ENCODE results near the gene F13A1. TPM values are rescaled to one million over a fixed set of nuclear protein-coding genes. Genes with fewer than 3 reads are reported as not detected.

Gene F13A1
- polyA plus RNA-seq, 1 of the 3 experiments (the other 2 are of a cell fraction): not detected

DNA sequence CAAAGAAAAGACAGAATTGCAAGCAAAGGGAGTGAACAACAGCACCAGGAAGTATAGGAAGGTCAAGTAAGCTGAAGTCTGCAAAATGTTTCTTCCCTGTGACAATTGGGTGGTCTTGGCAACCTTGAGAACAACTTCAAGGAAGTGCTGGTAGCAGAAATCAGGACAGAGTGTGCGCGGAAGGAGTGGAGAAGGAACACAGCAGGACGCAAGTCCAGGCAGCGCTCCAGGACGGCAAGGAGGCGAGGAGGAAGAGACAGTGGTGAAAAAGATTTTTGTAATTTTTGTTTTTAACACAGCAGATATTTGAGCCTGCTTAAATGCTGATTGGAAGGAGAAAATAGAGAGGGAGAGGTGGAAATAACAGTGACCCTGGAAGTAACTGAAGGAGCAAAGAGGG is 141.7 kb downstream of the F13A1 start:
- ChIA-PET POLR2A (interaction anchor here (0.6 kb wide), 1 partner anchor 278 kb away, joined by 3 read pairs; no protein-coding TSS in a partner anchor), CTCF (no interaction called here)
- Histone ChIP-seq H3F3A (replicated peaks; ENCODE audit: insufficient read depth) (no peaks in the 10 kb centered on the region), H2AFZ (ENCODE audit: low read depth) (no peak overlapping the region), H3K79me2 (ENCODE audit: insufficient read depth) (no peaks in the 10 kb centered on the region), H3K4me2 (no peak overlapping the region), H3K9me3 (no peaks in the 10 kb centered on the region), H4K20me1 (ENCODE audit: insufficient read depth) (no peaks in the 10 kb centered on the region), H3K9ac (no peak overlapping the region), H3K27ac (ENCODE audit: low read depth in 2 of 2, low read length in 1 of 2) (no peak overlapping the region), H3K9me2 (no peaks in the 10 kb centered on the region), H3K27me3 (ENCODE audit: insufficient read depth) (no peaks in the 10 kb centered on the region; the same call in 1 of the 2 replicates), H3K4me3 (ENCODE audit: low read depth in 2 of 2, low read length in 1 of 2) (no peak overlapping the region), H3K36me3 (replicated peaks in 1 of 2; ENCODE audit: control insufficient read depth in 1 of 2, insufficient read depth in 2 of 2, low read length in 1 of 2) (no peaks in the 10 kb centered on the region), H3K4me1 (ENCODE audit: control insufficient read depth in 1 of 2, insufficient read depth in 2 of 2, low read depth in 1 of 2, low read length in 1 of 2) (no peaks in the 10 kb centered on the region)
- no peak for TF ChIP-seq IRF3 (IDR thresholded peaks at IDR 0.05; ENCODE audit: low read depth, low read length)
- TF ChIP-seq, protein P1, sequence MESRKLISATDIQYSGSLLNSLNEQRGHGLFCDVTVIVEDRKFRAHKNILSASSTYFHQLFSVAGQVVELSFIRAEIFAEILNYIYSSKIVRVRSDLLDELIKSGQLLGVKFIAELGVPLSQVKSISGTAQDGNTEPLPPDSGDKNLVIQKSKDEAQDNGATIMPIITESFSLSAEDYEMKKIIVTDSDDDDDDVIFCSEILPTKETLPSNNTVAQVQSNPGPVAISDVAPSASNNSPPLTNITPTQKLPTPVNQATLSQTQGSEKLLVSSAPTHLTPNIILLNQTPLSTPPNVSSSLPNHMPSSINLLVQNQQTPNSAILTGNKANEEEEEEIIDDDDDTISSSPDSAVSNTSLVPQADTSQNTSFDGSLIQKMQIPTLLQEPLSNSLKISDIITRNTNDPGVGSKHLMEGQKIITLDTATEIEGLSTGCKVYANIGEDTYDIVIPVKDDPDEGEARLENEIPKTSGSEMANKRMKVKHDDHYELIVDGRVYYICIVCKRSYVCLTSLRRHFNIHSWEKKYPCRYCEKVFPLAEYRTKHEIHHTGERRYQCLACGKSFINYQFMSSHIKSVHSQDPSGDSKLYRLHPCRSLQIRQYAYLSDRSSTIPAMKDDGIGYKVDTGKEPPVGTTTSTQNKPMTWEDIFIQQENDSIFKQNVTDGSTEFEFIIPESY (IDR thresholded peaks at IDR 0.05; ENCODE audit: borderline replicate concordance, low read depth): no peak
- TF ChIP-seq, protein P2, sequence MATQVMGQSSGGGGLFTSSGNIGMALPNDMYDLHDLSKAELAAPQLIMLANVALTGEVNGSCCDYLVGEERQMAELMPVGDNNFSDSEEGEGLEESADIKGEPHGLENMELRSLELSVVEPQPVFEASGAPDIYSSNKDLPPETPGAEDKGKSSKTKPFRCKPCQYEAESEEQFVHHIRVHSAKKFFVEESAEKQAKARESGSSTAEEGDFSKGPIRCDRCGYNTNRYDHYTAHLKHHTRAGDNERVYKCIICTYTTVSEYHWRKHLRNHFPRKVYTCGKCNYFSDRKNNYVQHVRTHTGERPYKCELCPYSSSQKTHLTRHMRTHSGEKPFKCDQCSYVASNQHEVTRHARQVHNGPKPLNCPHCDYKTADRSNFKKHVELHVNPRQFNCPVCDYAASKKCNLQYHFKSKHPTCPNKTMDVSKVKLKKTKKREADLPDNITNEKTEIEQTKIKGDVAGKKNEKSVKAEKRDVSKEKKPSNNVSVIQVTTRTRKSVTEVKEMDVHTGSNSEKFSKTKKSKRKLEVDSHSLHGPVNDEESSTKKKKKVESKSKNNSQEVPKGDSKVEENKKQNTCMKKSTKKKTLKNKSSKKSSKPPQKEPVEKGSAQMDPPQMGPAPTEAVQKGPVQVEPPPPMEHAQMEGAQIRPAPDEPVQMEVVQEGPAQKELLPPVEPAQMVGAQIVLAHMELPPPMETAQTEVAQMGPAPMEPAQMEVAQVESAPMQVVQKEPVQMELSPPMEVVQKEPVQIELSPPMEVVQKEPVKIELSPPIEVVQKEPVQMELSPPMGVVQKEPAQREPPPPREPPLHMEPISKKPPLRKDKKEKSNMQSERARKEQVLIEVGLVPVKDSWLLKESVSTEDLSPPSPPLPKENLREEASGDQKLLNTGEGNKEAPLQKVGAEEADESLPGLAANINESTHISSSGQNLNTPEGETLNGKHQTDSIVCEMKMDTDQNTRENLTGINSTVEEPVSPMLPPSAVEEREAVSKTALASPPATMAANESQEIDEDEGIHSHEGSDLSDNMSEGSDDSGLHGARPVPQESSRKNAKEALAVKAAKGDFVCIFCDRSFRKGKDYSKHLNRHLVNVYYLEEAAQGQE (IDR thresholded peaks at IDR 0.05; ENCODE audit: low read depth, low read length): no peak
- no peak for TF ChIP-seq EP300 (IDR thresholded peaks at IDR 0.05; ENCODE audit: borderline replicate concordance in 1 of 2, low read depth in 1 of 2, low read length in 1 of 2)
- no peak for TF ChIP-seq CTCF (IDR thresholded peaks at IDR 0.05)
- no peak for TF ChIP-seq FOXJ3 (CRISPR knock-in tag; IDR thresholded peaks at IDR 0.05)
- DNase-seq: no peak
- WGBS (ENCODE audit: low lambda C conversion rate): 28% methylated on average over 6 of the region's 6 CpGs

Measured in SK-N-SH (cell line).